GM19397 (cell line): ENCODE data around the gene CD247.

Source experiments
- ATAC-seq: cut with Tn5 transposase; IDR thresholded peaks from one replicate; pipeline ENCODE4 v1.9.1; 2021; ENCODE audit warnings: mild to moderate bottlenecking, moderate library complexity; ENCODE audit not compliant: unreplicated experiment

CD247 gene

GRCh38 chr1:167512046-167512654 is 6.2 kb downstream of the CD247 start:
- no peak for ATAC-seq

GRCh38 chr1:167511374-167511986 is 6.8 kb downstream of the CD247 start:
- no peak for ATAC-seq

GRCh38 chr1:167510881-167511280 is 7.4 kb downstream of the CD247 start:
- no peak for ATAC-seq

- ATAC-seq: no peak
Measured at GRCh38 chr1:167510244-167510643, 8.1 kb downstream of the CD247 start.

- ATAC-seq: no peak
Measured at GRCh38 chr1:167509587-167509986, 8.7 kb downstream of the CD247 start.

- ATAC-seq: no peak
Measured at GRCh38 chr1:167507719-167508118, 10.6 kb downstream of the CD247 start.

- ATAC-seq: no peak
Measured at GRCh38 chr1:167504467-167504827, 13.9 kb downstream of the CD247 start.

GRCh38 chr1:167503626-167504466 is 14.5 kb downstream of the CD247 start:
- ATAC-seq: no peak

GRCh38 chr1:167502719-167503462 is 15.4 kb downstream of the CD247 start:
- no peak for ATAC-seq

- no peak for ATAC-seq
Measured at GRCh38 chr1:167502192-167502551, 16.2 kb downstream of the CD247 start.

GRCh38 chr1:167501515-167502191 is 16.7 kb downstream of the CD247 start:
- ATAC-seq: no peak

- ATAC-seq: no peak
Measured at GRCh38 chr1:167500283-167500860, 18.0 kb downstream of the CD247 start.

GRCh38 chr1:167499664-167500101 is 18.6 kb downstream of the CD247 start:
- ATAC-seq: peak; percentile 94

- peak; percentile 9 for ATAC-seq
Measured at GRCh38 chr1:167499106-167499505, 19.2 kb downstream of the CD247 start.

GRCh38 chr1:167496797-167497619 is 21.3 kb downstream of the CD247 start:
- ATAC-seq: no peak

GRCh38 chr1:167493372-167493771 is 25.0 kb downstream of the CD247 start:
- no peak for ATAC-seq

- ATAC-seq: no peak
Measured at GRCh38 chr1:167492481-167492910, 25.8 kb downstream of the CD247 start.

- ATAC-seq: no peak
Measured at GRCh38 chr1:167491586-167492461, 26.5 kb downstream of the CD247 start.

- no peak for ATAC-seq
Measured at GRCh38 chr1:167490765-167491164, 27.6 kb downstream of the CD247 start.
